Embryonic facial prominence (tissue), 1 donor: ENCODE measurements around the gene TAF1A.

Experiments
- DNase-seq: peaks from one replicate; pipeline ENCODE4 v3.0.0-alpha.2; 2016; ENCODE audit errors: extremely low spot score

TAF1A gene

DNA sequence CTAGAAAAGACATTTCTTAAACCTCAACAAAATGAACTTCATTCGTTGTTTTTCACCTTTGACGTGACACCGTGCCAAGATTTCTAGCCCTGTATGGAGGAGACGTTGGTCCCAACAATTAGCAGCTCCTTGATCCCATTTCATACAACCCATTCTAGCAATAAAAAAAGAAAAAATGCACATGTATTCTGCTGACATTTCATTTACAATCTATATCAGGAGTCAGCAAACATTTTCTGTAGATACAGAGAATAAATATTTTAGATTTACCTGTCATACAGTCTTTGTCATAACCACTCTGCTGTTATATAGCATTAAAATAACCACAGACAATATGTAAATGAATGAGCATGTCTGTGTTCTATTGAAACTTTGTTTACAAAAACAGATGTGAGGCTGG is 7.0 kb upstream of the TAF1A start:
- no peak for DNase-seq

DNA sequence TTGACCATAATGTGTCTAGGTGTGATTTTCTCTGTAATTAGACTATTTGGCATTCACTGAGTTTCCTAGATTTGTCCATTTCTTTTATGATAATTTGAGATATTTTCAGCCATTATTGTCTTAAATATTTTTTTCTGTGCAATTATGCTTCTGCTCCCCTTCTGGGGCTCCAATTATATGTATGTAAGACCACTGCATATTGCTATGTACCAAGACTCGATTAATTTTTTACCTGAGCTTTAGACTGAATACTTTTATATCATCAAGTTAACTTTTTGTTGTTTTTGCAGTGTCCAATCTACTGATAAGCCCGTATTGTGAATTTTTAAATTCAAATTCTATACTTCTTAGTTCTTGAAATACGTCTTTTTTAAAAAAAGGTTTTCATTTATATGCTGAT is 5.1 kb upstream of the TAF1A start:
- DNase-seq = no peak

DNA sequence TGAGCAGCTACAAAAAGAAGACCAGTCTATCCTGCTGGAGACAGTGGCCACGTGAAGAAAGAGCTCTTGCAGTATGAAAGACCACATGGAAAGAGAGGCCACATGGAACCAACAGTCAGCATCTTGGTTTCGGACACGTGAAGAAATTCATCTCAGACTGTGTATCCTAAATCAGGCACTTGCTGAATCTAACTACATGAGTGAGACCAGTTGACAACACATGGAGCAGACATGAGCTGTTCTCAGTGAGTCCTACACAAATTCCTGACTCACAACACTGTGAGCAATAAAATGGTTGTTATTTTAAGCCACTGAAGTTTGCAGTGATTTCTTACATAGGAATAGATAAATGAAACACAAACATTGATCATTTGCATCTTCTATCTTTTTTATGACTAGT is 2.4 kb upstream of the TAF1A start:
- no peak for DNase-seq

DNA sequence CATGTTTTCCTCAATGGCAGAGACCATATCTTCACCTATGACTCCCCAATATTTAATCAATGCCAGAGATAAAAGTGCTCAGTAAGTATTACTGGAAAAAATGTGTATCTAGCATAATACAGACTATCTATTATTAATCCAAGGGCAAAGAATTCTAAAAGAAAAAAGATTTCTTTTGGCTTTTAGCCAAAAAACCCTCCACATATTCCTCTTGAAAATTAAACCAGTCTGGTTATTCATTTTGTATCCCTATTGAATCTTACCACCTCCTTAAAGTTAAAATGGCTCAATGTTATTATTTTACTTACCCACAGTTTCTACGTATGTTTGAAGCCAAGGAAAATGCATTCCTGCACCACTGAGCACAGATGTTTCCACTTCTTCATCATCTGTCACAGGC is 1.6 kb downstream of the TAF1A start:
- no peak for DNase-seq

DNA sequence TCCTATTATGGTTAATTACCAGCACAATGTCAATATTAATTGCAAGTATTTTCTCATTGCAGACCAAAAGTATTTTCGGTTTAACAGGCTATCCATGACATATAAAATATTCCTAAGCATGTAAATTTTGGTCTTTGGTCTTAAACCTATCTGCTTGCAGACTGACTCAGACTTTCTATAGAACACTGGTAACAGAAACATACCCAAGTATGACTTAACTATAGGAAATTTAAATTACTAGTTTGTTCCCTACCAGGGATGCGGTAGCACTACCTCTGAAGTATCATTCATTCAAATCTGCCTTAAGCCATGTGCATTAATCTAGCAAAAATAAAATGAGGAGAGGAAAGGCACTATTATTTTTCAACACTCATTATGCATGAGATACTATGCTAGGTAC is 2.9 kb downstream of the TAF1A start:
- DNase-seq = no peak

DNA sequence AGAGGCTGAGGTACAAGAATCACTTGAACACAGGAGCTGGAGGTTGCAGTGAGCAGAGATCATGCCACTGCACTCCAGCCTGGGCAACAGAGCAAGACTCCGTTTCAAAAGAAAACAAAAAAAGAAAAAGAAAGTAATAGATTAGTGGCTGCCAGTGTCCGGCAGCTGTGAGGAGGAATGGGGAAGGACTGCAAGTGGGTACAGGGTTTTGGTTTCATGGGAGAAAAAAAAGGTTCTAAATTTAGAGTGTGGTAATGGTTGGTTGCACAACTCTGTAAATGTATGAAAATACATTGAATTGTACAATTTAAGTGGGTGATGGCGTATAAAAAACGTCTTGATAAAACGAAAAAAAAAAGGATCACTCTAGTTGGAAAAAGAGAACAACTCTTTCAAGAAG is 6.7 kb downstream of the TAF1A start:
- no peak for DNase-seq

DNA sequence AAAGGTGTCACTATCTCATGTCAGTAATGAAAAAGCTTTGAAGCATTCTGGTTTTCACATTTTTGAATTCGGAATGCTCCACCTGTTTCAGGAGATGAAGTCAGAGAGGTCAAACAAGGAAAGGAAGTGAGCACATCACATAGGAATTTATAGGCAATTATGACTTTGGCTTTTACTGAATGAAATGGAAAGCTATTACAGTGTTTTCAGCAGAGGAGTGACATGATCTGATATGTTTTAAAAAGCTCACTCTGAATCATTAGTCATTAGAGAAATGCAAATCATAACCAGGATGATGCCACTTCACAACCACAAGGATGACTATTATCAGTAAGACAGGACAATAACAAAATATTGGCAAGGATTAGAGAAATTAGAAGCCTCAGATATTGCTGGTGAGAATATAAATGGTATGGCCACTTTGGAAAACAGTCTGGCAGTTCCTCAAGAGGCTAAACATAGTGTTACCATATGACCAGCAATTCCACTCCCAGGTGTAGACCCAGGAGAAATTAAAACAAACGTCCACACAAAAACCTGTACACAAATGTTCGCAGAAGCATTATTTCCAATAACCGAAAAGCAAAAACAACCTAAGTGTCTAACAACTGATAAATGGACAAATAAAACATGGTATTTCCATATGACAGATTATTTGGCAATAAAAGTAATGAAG is 7.5 kb downstream of the TAF1A start:
- no peak for DNase-seq

DNA sequence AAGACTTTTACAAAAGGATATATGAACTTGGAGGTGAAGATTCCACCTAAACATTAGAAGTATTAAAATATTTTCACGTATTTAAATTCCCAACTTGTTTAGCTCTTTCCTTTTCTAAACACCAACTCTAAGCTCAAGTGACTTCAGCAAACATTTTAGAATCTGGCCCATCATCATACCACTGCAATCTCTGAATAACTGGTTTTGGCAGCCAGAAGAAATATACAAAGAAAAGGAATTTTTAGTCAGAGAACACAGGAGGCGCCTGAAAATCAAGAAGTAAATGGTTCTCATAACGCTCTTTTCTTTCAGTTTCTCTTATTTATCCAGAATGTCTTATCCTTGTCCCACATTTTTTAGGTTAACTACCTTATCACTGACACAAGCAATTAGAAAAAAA is 10.4 kb downstream of the TAF1A start:
- no peak for DNase-seq

DNA sequence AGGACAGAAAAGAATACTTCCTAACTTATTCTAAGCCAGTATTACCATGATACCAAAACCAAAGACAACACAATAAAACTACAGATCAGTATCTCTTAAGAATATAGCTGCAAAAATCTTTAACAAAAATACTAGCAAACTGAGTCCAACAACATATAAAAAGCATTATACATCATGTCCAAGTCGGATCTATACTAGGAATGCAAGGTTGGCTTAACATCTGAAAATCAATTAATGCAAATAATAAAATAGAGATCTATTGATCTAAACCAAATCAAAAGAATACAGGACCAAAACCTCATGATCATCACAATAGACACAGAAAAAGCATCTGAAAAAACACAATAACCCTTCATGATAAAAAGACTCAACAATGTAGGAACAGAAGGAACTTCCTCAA is 18.9 kb downstream of the TAF1A start:
- no peak for DNase-seq

DNA sequence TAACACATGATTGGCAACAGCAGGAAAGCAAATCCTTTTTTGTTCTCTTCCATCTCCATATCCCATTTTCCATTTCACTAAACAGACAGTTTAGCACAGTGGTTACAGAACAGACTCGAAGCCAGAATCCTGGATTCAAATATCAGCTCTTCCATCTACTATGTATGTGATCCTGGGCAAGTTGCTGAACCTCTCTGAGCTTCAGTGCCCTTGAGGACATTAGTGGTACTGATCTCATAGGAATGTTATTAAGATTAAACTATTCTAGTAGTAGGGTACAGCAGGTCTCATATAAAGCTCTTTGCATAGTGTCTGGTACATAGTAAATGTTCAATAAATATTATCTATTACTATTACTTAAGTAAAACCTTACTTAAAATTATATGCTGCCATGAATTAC is 28.1 kb downstream of the TAF1A start:
- DNase-seq = no peak

DNA sequence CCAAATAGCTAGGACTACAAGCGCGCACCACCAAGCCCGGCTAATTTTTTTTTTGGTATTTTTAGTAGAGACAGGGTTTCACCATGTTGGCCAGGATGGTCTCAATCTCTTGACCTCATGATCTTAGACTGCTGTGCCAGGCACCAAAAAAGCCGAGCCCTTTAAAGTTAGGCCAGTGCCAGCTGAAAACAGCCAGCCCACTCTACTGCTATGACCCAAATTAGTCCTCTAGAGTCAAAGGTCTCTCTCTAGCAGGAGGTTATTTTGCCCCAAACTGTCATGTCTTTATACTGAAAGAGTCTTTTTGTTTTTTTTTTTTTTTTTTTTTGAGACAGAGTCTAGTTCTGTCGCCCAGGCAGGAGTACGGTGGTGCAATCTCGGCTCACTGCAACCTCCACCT is 32.2 kb downstream of the TAF1A start:
- no peak for DNase-seq

DNA sequence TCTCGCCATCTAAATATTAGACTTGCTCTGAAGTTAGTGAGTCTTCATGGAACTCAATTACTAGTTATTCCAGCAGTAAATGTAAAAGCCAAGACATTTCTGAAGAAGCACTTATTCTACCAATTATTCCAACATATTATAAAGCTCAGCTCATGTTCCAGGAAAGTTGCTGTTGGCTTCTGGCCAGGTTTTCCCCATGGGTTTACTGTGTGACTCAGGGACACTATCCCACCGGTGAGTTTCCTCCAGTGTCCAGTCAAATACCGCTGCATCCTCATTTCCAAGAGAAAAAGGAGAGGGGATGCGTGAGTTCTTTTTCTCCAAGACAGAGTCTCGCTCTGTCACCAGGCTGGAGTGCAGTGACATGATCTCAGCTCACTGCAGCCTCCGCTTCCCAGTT is 32.6 kb downstream of the TAF1A start:
- DNase-seq = no peak

DNA sequence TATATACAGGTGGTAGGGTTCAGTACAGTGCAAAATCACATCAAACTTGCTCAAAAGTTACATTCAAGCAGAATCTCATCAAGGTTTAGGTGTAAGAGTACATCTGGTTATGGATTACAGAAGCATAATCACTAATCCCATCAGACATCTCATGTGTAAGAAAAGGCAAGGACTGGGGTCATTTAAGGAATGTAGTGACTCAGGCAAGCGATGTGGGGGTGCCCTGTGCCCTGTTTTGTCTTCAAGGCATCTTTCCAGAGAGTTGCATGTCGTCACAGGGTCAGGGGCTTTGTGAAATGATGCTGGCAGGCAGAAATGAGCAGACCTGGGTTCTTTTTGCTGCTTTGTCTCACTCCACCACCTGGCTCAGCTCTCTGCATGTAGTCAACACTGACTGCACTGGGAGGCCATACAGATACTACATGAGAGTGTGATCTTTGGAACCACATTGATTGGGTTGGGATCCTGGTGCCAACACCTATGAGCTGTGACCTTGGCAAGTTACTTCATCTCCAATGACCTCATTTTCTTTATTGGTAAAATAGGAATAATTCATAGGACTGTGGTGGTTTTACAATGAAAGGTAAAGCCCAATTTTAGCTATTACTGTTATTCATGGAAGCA is 33.6 kb downstream of the TAF1A start:
- DNase-seq = no peak

DNA sequence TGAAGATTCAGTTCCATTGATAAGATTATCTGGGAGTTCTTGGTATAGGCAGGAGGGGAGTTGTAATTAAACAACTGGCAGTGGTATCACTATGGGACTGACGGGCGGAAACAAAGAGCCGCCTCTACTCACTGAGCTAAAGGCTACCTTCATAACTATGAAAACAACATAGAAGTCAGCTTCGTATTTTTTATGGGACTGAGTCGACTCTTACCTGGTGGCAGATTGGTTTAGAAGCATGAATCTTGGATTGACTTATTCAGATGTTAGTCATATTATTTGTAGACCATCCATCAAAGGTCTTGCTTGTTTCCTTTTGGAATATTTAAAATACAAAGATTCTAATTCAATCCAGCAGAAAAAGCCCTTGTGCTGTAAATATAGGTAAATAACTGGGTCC is 35.6 kb downstream of the TAF1A start:
- no peak for DNase-seq

DNA sequence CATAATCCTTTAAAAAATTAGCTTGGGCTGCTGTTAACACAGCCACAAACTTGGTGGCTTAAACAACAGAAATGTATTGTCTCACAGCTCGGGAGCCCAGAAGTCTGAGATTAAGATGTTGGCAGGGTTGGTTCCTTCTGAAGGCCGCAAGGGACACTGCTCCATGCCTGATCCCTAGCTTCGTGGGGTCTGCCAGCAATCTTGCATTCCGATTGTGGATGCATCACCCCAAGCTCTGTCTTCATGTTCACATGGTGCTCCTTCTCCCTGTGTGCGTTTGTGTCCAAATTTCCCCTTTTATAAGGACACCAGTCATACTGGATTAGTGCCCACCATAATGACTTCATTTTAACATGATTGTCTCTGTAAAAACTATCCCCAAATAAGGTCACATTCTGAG is 36.9 kb downstream of the TAF1A start:
- no peak for DNase-seq

DNA sequence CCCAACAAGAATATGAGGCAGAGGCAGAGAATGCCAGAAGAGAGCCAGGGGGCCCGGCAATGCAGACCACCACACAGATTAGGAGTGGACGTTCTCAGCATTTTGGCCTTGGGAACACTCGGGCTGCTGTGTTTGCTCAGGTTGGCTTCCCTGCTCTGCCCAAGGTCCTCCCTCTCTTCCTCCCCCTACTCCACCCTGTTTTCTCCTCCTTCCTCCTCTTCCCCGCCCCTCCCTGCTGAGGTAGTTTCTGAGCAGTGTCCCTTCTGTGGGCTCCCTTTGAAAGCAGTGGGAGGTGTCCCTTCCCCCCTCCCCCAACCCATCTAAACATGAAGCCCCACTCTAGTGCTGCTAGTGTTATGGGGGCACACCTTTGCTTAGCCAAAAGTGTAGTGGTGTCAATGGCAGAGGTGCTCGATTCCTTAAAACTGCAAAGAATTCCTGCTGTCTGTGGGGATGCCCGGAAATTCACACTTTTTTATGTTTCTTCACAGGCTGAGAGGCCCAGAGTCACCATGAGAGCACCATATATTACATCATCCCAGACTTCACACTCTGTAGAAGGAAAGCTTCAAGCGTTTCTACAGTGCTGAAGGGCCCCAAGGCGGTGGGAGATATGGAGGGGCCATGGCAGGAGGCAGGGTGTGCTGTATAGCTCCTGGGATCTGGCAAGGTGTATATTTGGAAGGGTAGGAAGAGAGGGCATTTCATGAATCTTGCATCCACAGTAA is 41.6 kb downstream of the TAF1A start, which contains the start of gene HHIPL2:
Gene HHIPL2, minus strand, starts transcription at position 161 of the 728 bp plus-strand sequence. Its CDS starts 60 bp downstream, at position 101.
- no peak for DNase-seq

DNA sequence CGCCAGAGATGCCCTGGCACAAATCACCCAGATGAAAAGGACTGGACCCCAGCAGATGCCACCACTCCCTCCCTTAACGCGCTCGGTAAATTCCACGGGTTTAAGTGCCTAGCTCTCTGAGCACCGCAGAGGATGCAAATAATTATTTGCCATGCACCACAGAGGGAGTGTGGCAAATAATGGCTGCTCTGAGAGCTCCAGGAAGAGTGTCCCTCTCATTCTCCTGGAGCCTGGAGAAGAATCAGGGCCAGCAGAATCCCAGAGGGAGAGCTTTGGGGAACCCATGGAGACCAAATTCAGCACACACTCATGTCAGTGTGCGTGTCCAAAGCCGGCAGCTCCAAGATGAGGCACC is 42.5 kb downstream of the TAF1A start:
- no peak for DNase-seq

DNA sequence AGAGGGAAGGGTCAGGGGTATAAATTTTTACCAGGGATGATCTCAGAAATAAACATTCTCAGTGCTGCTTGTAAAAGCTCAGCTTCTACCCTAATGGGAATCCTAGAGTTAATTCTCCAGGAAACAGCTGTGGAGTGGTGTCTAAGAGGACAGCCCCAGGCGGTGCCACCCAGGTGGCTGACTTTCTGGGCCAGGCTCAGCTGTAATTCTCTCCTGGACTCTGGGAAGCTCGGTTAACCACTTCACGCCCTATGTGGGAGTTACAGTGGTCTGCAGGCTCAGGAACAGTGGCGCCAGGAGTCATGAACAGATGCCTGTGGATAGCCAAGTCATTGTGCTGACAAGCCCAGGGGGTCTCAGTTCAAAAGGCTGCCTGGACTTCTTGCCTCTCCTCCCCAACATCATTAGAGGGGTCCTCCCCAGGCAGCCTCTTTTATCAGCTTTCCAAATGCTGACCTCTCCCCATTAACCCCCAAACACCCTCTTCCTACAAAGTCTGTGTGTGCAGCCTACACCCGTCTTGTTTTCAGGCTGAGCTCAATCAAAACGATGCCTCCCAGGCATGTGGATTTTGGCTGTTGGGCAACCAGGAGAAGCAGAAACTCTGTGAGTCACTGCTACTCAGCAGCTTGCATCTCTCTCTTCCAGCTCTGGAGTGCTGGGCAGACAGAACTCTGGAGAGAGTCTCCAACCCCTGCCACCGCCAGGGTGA is 43.0 kb downstream of the TAF1A start:
- DNase-seq = no peak

DNA sequence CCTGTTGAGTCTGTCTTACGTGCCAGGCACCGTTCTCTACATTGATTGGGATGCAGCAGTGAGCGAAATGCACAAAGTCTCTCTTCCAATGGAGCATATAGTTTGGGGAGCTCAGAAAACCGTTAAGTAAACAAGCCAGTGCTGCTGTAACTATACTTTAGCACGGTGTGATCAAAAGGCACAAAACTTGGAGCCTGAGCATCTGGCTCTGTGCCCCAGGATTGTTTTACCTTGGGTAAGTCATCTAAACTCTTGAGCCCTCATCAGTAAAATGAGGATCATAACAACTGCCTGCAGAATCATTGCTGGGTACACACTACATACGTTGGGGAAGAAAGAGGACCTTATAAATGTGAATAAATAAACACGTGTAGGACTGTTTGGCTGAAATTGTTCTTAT is 43.6 kb downstream of the TAF1A start:
- no peak for DNase-seq

DNA sequence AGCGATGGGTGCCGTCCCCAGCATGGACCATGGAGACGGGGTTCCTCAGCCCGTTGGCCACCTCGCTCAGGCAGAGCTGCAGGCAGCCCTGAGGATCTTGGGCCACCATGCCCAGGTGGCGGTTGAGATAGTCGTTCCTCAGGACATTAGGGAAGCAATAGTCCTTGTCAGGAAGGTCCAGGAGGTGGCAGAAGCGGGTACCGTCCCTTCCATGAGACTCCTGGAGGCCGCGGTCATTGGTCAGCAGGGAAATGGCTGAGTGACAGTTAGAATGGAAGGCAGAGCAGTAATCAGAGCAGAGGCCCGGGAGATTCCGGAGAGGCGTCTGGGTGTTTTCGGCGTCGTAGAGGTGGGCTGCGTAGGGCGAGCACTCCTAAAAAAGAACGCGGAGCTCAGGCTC is 45.9 kb downstream of the TAF1A start:
- no peak for DNase-seq

DNA sequence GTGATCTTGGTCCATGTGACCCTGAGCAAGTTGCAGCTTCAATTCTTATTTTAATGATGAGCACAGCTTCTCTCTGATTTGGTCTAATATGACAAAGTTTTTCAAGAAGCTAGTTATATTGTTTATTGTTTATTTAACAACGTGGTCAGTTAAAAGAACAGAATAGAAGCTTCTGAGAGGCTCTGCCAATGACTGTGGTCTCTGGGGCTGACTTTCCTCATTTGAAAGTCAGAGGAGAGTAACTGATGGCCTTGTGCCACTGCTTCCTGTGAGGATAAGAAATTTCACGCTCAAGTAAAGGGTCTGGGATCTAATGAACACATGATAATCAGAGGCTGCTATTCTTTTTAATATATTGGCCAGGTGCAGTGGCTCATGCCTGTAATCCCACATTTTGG is 49.1 kb downstream of the TAF1A start:
- no peak for DNase-seq

DNA sequence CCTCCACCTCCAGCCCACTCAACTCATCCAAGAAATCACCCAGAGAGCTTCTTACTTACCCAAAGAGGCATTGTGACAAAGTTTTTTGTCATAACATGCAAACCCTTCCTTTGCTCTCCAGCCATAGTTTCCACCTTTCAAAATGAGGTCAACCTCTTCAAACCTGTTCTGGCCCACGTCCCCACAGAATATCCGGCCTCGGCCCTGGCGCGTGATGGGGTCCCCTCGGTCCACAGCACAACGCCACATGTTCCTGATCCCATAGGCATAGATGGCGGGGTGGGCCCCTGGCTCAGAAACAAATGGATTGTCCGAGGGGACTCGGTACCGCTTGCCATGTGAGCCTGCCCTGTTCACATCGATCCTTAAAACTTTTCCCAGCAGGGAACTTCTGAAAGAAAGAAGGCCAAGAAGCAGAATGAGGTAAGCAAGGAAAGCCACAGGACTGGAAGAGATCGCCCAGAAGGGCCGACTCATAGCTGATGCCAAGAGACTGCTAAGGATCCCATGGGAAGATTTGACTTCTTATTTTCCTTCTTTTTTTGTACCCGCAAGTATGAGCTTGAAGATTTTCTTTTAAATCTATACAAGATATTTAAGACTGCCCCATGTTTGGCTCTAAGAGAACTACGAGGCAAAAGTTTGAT is 49.7 kb downstream of the TAF1A start:
- DNase-seq = no peak
